Muscle layer of colon (tissue), 2 donors: ENCODE data around the gene CROCC2.

ENCODE experiments used
- H3K27ac ChIP-seq: one replicate; pipeline ENCODE4 v1.7.0; 2013; ENCODE audit warnings: low read depth, mild to moderate bottlenecking, low read length, moderate library complexity
- H3K27me3 ChIP-seq, 2 donors: one replicate each; pipeline ENCODE4 v1.7.0; 2013; ENCODE audit warnings: low read length in 2 of 2, mild to moderate bottlenecking in 2 of 2; ENCODE audit not compliant: insufficient read depth in 2 of 2, control insufficient read depth in 1 of 2
- H3K36me3 ChIP-seq: one replicate; pipeline ENCODE4 v1.7.0; 2013; ENCODE audit warnings: mild to moderate bottlenecking, low read length; ENCODE audit not compliant: insufficient read depth
- H3K4me1 ChIP-seq: one replicate; pipeline ENCODE4 v1.7.0; 2013; ENCODE audit warnings: mild to moderate bottlenecking, low read length; ENCODE audit not compliant: insufficient read depth
- H3K4me3 ChIP-seq, 2 donors: one replicate each; pipeline ENCODE4 v1.7.0; 2013; ENCODE audit warnings: low read length in 2 of 2, low read depth in 1 of 2, mild to moderate bottlenecking in 1 of 2, moderate library complexity in 1 of 2
- H3K9ac ChIP-seq: one replicate; pipeline ENCODE4 v1.7.0; 2013; ENCODE audit warnings: low read length
- H3K9me3 ChIP-seq: one replicate; pipeline ENCODE4 v1.7.0; 2013; ENCODE audit warnings: mild to moderate bottlenecking, low read length
- donor health status: abdominal sarcoma.
- donor health status: Adenocarcinoma of cecum.

The CROCC2 gene

GRCh38 chr2:241011296-241011600 lies 105.1 kb downstream of the CROCC2 start:
- Histone ChIP-seq H3K4me3 (no peak overlapping the region), H3K27me3 (peaks cover 0 to 4% of the 10 kb centered on the region in 2 donors), H3K4me1 (peaks cover 13% of the 10 kb centered on the region), H3K36me3 (no peaks in the 10 kb centered on the region), H3K27ac (no peak overlapping the region), H3K9me3 (no peaks in the 10 kb centered on the region), H3K9ac (no peak overlapping the region)

GRCh38 chr2:241011751-241012510 lies 105.8 kb downstream of the CROCC2 start:
- Histone ChIP-seq H3K27me3 (peaks cover 0 to 4% of the 10 kb centered on the region in 2 donors), H3K4me3 (no peak overlapping the region), H3K27ac (no peak overlapping the region), H3K9ac (no peak overlapping the region), H3K4me1 (peaks cover 13% of the 10 kb centered on the region), H3K9me3 (no peaks in the 10 kb centered on the region), H3K36me3 (no peaks in the 10 kb centered on the region)

GRCh38 chr2:241014224-241014623 lies 108.1 kb downstream of the CROCC2 start:
- Histone ChIP-seq H3K27me3 (peaks cover 0 to 1% of the 10 kb centered on the region in 2 donors), H3K27ac (no peak overlapping the region), H3K9me3 (no peaks in the 10 kb centered on the region), H3K4me3 (no peak overlapping the region), H3K9ac (no peak overlapping the region), H3K4me1 (peaks cover 13% of the 10 kb centered on the region), H3K36me3 (no peaks in the 10 kb centered on the region)

GRCh38 chr2:241014764-241015163 lies 108.6 kb downstream of the CROCC2 start:
- Histone ChIP-seq H3K9ac (no peak overlapping the region), H3K36me3 (no peaks in the 10 kb centered on the region), H3K9me3 (no peaks in the 10 kb centered on the region), H3K27me3 (no peaks in the 10 kb centered on the region), H3K4me1 (peaks cover 9% of the 10 kb centered on the region), H3K27ac (no peak overlapping the region), H3K4me3 (no peak overlapping the region)

GRCh38 chr2:241015439-241015838 lies 109.3 kb downstream of the CROCC2 start:
- Histone ChIP-seq H3K4me1 (peaks cover 2% of the 10 kb centered on the region), H3K27me3 (no peaks in the 10 kb centered on the region), H3K36me3 (no peaks in the 10 kb centered on the region), H3K9ac (no peak overlapping the region), H3K27ac (no peak overlapping the region), H3K9me3 (no peaks in the 10 kb centered on the region), H3K4me3 (no peak overlapping the region)

- H3K36me3 ChIP-seq: no peaks in the 10 kb centered on the region
- no peak overlapping the region for H3K4me3 ChIP-seq
- H3K27ac ChIP-seq: no peak overlapping the region
- no peak overlapping the region for H3K9ac ChIP-seq
- peaks cover 4% of the 10 kb centered on the region for H3K9me3 ChIP-seq
- no peaks in the 10 kb centered on the region for H3K27me3 ChIP-seq
- H3K4me1 ChIP-seq: no peaks in the 10 kb centered on the region
Measured at GRCh38 chr2:241017228-241017940, 111.2 kb downstream of the CROCC2 start.

GRCh38 chr2:241018051-241018891 lies 112.1 kb downstream of the CROCC2 start:
- H3K27me3 ChIP-seq: no peaks in the 10 kb centered on the region
- H3K4me1 ChIP-seq: no peaks in the 10 kb centered on the region
- no peak overlapping the region for H3K27ac ChIP-seq
- no peak overlapping the region for H3K4me3 ChIP-seq
- H3K9ac ChIP-seq: no peak overlapping the region
- peaks cover 5% of the 10 kb centered on the region for H3K9me3 ChIP-seq
- H3K36me3 ChIP-seq: no peaks in the 10 kb centered on the region

GRCh38 chr2:241019441-241020139 lies 113.5 kb downstream of the CROCC2 start:
- H3K4me1 ChIP-seq: no peaks in the 10 kb centered on the region
- no peak overlapping the region for H3K4me3 ChIP-seq
- H3K9me3 ChIP-seq: peaks cover 5% of the 10 kb centered on the region
- H3K27ac ChIP-seq: no peak overlapping the region
- H3K9ac ChIP-seq: no peak overlapping the region
- H3K36me3 ChIP-seq: no peaks in the 10 kb centered on the region
- no peaks in the 10 kb centered on the region for H3K27me3 ChIP-seq

- H3K9me3 ChIP-seq: peaks cover 9% of the 10 kb centered on the region
- no peak overlapping the region for H3K9ac ChIP-seq
- H3K4me3 ChIP-seq: no peak overlapping the region
- H3K36me3 ChIP-seq: no peaks in the 10 kb centered on the region
- H3K4me1 ChIP-seq: no peaks in the 10 kb centered on the region
- H3K27ac ChIP-seq: no peak overlapping the region
- H3K27me3 ChIP-seq: no peaks in the 10 kb centered on the region
Measured at GRCh38 chr2:241020201-241020600, 114.1 kb downstream of the CROCC2 start.

GRCh38 chr2:241020629-241021190 lies 114.6 kb downstream of the CROCC2 start:
- Histone ChIP-seq H3K27me3 (no peaks in the 10 kb centered on the region), H3K4me3 (no peak overlapping the region), H3K27ac (no peak overlapping the region), H3K9me3 (peaks cover 10% of the 10 kb centered on the region), H3K36me3 (no peaks in the 10 kb centered on the region), H3K4me1 (no peaks in the 10 kb centered on the region), H3K9ac (no peak overlapping the region)

- Histone ChIP-seq H3K27me3 (no peaks in the 10 kb centered on the region), H3K27ac (no peak overlapping the region), H3K4me3 (no peak overlapping the region), H3K4me1 (no peaks in the 10 kb centered on the region), H3K36me3 (no peaks in the 10 kb centered on the region), H3K9me3 (peaks cover 10% of the 10 kb centered on the region), H3K9ac (no peak overlapping the region)
Measured at GRCh38 chr2:241025639-241026038, 119.5 kb downstream of the CROCC2 start.
